Testis (tissue), 2 donors: ENCODE data around the gene SND1.

Experiments used
- CTCF ChIP-seq, 3 experiments: fragments of 450-650 bp in 2 of 3; fragments of 200-600 bp in 1 of 3; sonication (generic) in 1 of 3; IDR thresholded peaks; one replicate each; pipeline ENCODE4 v1.5.1; 2016 to 2019; ENCODE audit warnings: antibody characterized with exemption in 3 of 3, mild to moderate bottlenecking in 2 of 3, moderate library complexity in 1 of 3
- POLR2A ChIP-seq: fragments of 450-650 bp; IDR thresholded peaks from one replicate; pipeline ENCODE4 v1.6.1; 2017; ENCODE audit warnings: antibody characterized with exemption, mild to moderate bottlenecking, moderate library complexity

GRCh38 chr7:127745445-127745844, 93.5 kb downstream of the SND1 start:
- TF ChIP-seq POLR2A (no peak), CTCF (IDR thresholded peaks at IDR 0.05) (no peak)
